GM18507 (cell line): Measurements from ENCODE around the gene KRT38.

Source experiments
- DNase-seq: peaks from one replicate; pipeline ENCODE4 v3.0.0; 2011; ENCODE audit warnings: low read depth; ENCODE audit not compliant: insufficient read length; ENCODE audit errors: extremely low spot score
- FAIRE-seq: peaks from 2 replicates; lab custom pipeline; 2011; peaks lifted over from hg19 to GRCh38; lab: Jason Lieb, UNC

The KRT38 gene

DNA sequence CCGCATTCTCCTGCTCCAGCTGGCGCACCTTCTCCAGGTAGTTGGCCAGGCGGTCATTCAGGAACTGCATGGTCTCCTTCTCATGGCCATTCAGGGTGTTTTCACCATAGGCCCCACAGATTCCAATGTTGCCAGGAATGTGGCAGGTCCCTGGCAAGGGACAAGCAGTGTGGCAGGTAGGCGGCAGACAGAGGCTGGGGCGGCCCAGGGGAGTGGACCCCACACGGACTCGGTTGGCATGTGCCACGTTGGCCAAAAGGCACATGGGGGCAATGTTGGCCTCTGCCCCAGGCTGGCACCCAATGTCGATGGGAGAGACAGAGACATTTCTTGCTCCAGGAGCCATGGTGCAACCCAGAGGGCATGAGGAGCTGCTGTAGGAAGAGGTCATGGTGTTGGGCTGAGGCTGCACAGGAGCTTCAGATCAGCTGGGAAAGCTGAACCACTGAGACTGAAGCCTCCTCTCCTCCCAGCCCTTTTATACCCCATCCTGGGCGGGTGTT lies at the start of gene KRT38:
KRT38 (minus strand) TSS at position 453 of the 503 bp plus-strand sequence; CDS start at position 391, 62 bp downstream.
- no peak for FAIRE-seq
- DNase-seq = no peak

DNA sequence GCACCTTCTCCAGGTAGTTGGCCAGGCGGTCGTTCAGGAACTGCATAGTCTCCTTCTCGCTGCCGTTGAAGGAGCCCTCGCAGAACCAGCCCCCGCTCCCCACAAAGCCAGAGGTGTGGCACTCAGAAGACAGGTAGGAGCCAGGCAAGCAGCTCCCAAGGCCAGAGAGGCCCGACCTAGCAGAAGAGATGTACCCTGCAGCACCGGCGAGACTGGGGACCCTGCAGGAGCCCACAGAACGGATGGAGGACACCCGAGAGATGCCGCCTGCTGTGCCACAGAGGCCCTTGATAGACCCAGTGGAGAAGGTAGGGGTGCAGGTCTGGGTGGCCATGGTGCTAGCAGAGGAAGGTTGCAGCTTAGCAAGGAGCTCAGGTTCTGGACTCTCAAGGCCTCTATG lies 48.7 kb upstream of the KRT38 start, which contains the start of gene KRT36:
KRT36 (minus strand) TSS at position 380 of the 400 bp plus-strand sequence; CDS start at position 334, 46 bp downstream.
- FAIRE-seq (no peak), DNase-seq (no peak)

DNA sequence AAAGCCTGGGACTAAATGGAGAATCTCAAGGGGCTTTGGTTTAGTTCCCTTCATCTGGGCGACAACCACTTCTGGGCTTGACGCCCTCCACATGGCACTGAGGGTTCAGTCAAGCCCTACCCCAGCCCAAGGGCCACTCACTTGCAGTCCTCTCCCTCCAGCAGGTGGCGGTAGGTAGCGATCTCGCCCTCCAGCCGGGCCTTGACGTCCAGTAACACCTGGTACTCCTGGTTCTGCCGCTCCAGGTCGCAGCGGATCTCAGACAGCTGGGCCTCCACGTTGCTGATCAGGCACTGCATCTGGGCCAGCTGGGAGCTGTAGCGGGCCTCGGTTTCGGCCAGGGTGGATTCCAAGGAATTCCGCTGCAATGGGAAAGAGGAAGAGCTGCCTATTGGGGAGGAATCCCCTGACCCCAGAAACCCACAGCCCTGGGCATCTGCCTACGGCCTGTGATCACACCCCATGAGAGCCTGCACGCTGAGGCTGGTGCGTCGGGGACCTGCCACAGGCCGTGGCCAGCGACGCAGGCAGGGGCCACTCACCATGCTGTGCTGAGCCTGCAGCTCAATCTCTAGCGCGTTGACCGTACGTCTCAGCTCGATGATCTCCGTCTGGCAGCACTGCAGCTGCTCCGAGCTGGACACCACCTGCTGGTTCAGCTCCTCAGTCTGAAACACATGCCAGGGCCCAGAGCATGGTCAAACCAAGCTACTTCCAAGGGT lies 46.2 kb upstream of the KRT38 start:
- DNase-seq = no peak
- peak; percentile 12 for FAIRE-seq

DNA sequence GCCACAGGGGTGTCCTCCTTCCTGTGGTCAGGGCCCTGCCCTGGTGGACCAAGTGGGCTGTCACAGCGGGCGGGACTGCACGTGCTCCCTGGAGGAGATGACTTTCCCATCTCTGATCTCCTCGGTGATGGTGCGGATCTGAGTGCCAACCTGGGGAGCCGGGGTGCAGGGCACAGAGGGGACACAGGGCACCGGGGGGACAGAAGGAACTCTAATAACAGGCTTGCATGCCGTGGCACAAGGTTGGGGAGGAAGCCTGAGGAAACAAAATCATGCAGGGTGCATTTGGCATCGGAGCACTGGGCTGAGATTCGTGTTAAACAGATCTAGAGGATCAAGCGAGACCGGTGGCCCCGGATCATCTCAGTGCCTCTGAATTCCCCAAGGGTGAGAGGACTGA lies 45.5 kb upstream of the KRT38 start:
- no peak for DNase-seq
- FAIRE-seq = no peak

DNA sequence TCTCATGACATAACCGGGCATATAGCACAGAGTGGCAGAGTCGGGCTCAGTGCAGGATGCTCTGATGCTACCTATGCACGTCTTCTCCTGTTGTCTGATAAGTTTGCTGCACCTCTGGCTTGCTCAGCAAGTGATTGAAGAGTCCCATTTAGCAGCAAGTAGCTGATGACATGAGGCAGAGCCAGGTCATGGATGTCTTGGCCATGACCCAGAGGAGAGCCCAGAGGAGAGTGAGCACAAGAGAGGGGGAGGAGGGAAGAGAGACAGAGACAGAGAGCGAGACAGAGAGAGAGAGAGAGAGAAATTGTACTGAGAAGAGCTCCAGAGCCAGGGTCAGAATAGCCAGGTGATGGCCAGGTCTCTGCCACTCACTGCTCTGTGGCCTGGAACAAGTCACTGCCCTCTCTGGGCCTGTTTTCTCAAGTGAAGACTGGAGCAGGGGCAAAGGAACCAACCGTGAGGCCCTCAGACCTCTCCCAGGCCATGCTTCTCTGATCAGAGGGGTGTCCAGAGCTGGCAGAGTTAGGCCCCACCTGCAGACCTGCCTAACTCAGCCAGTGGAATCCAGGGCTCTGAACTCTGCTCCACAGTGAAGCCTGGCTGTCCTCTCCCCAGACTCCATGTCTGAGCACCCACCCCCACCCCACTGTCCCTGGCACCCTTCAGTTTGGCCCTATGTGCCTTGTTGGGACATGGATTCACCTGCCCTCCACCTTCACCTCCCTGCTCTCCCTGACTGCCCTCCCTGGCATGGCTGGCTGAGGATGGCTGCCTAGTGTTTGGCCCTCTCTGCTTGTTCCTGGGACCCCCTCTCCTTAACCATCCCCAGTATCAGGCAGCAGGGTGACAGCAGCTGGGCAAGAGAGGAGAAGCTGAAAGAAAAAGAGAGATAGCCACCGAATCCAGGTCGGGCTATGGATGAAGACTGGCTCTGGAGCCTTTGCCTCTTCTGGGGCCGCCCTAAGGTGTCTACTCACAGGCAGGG lies 44.4 kb upstream of the KRT38 start:
- DNase-seq (no peak), FAIRE-seq (no peak)

DNA sequence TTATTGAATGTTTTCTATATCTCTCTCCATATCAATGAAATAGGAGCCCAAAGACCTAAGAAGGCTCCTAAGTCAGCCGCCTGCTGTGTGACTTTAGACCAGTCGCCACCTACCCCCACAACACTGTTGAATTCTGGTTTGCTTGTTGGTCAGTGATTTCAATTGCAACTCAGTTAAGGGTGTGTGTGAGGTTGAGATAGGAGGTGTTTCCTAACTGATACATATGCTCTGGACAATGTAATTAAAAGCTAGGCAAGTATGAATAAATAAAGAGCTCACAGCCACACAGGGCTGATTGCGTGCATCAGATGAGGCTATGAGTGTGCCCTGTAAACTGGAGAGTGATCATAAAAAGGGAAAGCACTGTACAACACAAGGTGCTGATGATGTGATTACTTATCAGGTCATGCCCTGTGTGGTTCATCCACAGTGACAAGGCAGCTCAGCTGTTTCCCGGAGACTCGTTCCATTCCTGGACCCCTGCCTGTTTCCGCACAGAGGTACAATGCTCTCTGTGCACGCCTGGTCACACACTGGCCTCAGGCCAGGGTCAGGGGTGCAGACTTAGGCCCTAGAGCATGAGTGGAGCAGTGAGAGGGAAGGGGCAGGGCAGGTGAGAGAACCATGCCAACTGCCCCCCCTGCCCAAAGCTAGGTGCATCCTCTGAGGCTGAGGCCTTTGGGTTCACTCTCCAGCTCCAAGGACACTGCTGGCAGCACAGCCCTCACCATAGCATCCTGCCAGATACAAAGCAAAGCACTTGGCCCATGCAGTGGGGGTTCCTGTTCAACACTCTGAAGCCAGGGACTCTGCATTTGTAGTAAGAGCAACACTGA lies 43.4 kb upstream of the KRT38 start:
- FAIRE-seq (no peak), DNase-seq (no peak)

DNA sequence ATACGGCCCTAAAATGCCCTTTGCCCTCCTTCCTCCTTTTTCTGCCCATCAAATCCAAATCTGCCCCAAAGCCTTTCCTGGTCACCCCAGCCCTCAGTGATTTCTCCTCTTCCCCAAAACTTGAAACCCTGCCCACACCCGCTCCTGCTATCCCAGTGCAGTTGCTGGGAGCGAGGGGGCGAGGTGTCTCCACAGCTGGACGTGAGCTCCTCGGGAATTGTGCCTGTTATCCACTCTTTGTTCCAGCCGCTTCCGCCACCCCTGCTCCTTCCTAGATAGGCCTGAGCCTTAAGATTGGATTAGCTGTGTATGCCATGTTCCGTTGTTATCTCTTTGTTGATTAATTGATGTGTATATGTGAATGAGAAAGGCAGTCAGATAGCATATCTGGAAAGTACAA lies 42.7 kb upstream of the KRT38 start:
- DNase-seq (no peak), FAIRE-seq (no peak)

DNA sequence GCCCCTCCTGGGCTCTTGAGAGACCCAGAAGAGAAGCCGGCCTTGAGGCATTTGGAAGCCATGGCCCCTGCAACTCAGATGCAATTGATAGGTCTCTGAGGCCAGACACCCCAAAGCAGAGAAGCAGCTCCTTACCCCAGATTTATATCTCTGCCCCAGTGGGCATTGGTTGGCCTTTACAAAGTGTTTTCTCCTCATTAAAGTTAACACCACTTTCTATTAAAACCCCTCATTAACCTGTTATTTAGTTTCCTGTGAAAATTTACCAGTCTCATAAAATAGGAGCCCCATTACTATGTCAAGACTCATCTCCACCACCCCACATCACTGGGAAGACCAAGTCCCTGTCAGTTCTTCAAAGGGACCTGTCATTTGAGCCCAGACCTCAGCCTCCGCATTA lies 40.3 kb upstream of the KRT38 start, which contains the start of gene KRT35:
KRT35 (minus strand) TSS at position 116 of the 400 bp plus-strand sequence; CDS start at position 62, 54 bp downstream.
- no peak for DNase-seq
- FAIRE-seq = no peak

DNA sequence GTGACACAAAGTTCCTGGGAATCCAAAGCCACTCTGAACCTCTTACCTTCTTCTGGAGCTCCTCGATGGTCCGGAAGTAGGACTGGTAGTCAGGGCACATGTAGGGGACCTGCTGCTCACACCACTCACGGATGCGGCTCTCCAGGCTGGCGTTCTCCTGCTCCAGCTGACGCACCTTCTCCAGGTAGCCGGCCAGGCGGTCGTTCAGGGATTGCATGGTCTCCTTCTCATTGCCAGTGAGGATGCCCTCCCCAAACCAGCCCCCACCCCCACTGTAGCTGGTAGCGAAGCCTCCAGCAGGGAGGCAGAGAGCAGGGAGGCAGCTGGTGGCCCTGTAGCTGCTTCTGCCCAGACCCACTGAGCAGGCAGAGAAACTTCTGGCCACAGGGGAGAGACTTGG lies 39.8 kb upstream of the KRT38 start:
- DNase-seq (no peak), FAIRE-seq (no peak)

DNA sequence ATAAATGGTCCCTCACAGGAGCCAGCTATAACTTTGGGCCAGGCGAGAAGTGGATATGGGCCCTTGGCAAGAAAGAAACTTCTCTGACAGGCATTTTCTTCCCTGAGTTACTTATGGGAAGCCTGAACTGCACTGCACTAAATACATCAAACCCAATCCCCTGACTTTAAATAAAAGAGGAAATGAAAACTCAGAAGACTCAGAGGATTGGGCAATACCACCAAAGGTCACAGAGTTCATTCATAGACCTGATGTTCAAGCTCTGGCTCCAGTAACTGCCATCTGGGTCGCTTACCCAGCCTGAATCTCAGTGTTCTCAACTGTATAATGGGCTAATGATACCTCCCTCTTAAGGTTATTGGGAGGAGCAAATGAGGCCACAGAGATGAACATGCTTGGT lies 39.4 kb upstream of the KRT38 start:
- DNase-seq (no peak), FAIRE-seq (no peak)

DNA sequence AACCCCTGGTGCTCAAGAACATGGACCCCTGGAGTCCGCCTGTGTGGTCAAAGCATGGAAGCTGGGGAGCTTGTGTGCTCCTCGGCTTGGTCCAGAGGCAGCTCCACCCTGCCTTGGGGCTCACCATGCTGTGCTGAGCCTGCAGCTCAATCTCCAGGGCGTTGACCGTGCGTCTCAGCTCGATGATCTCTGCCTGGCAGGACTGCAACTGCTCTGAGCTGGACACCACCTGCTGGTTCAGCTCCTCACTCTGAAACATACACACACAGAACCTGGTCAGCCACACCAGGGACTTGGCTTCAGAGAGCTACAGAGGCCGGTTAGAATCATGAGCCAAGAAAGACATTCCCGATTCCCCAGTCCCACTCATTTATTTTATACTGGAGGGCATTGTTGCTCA lies 37.5 kb upstream of the KRT38 start:
- no peak for FAIRE-seq
- DNase-seq = no peak

DNA sequence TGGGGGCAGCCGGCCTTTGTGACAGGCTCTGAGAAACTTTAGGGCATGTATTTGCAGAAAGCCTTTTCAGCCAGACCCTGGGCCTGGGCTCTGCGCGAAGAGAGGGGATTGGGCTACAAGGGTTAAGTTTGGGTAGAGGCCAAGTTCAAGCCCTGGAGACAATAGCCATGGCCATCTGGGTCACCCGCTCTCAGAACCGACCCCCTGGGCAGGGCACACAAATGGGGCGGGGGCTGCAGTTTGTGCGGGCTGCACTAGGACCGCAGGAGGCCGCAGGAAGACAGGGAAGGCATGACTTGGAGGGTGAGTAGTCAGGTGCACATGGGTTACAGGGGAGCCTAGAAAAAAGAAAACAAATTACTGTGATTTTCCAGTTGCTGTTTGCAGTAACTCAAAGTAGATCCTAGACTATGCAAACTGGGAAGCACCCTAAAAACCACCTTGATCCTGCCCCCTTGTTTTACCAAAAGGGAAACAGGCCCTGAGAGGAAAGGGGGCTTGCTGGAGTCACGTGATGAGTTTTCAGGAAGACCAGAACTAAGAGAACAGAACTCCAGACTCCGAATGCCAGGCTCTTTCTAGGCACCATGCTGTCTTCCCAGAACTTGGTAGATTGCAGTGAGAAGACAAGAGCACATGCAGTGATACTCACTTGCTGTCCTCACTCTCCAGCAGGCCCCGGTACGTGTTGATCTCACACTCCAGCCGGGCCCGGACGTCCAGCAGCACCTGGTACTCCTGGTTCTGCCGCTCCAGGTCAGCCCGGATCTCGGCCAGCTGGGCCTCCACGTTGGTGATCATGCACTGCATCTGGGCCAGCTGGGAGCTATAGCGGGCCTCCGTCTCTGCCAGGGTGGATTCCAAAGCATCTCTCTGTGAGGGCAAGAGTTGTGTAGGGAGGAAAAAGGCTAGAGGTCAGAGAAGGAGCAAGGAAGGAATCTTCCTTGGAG lies 36.4 kb upstream of the KRT38 start:
- DNase-seq = no peak
- FAIRE-seq = no peak

DNA sequence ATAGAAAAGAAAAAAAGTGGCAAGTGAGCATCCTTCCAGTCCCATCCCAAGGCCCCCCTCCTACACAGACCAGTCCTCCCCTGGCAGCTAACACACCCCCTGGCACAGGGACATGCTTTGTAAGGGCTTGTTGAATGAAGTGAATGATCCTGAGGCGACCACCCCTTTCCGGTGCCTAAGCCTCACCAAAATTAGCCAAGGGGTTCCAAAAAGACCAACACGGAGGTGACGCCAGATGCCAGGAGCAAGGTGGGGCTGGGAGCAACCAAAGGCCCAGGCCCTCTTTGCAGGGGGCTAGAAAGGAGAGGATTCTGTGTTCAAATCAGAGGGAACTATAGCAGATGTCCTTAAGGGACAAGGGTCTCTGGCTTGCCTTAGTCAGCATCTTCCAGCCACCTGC lies 34.6 kb upstream of the KRT38 start:
- no peak for FAIRE-seq

DNA sequence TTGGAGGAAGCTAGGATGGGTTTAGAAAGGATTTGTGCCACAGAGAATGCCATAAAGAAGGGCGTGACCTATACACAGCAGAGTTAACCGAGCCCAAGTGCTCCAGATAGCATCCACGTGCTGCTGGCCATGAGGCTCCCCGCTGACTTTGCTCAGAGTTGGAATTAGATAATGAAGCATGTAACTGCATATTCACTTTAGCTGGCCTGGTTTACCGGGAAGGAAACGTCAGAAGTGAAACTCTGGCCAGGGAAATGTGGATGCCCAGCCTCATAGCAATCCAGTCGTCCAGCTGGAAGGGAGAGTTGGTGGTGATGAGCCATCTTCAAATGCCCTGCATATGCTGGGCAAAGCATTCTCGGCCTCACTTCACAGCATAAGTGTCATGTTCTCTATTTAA lies 34.1 kb upstream of the KRT38 start:
- FAIRE-seq (no peak), DNase-seq (no peak)

More for the DNA sequence above, 34.6 kb upstream of the KRT38 start:
- DNase-seq = no peak

DNA sequence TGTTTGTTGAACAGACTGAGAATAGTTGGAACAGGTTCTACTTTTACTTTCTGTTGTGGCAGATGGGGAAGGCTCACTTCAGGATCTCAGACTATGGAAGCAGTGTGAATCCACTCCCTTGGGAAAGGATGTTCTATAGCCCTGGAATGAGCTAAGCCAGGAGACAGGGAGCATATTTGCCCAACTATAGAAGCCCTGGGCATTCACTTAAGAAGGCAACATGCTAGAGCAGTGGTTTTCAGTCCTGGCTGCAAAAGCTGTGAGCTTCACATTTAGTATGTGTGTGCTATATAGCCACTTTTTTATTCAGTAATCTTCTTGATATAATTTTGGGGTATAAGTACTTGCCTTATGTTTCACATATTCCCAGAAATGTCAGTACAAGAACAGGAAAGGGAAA lies 27.6 kb upstream of the KRT38 start:
- DNase-seq (no peak), FAIRE-seq (no peak)

DNA sequence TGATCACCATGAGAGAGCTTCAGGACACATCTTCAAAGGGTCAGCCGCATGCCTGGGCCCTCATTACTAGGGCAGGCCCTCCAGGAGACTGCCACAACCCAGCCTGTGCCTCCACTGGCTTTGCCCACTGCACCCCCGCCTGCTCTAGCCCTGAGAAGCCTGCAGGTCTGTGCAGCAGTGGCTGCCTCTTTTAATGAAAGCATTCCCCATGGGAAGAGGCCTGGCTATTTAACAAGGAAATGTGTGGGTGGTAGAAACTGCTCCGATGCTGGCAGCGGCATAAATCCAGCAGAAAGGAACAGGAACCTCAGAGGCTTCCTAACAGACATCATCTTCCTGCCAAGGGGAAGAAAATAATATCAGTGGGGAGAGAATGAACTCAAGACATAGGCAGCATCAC lies 26.8 kb upstream of the KRT38 start:
- DNase-seq (no peak), FAIRE-seq (no peak)

DNA sequence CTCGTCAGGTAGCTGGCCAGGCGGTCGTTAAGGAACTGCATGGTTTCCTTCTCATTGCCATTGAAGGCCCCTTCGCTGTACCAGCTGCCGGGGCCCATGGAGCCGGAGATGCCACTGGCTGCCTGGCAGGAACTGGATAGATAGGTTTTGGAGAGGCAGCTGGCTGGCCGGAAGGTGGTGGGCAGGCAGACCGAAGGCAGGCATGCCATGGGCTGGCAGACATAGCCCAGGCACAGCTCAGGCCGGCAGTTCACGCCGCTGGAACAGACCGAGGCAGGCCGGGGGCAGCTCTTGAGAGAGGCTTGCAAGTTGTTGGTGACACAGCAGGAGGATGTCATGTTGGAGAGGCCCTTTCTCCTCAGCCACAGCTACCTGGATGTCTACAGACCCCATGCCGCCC lies 26.2 kb upstream of the KRT38 start, which contains the start of gene KRT32:
KRT32 (minus strand) TSS at position 399 of the 400 bp plus-strand sequence; CDS start at position 338, 61 bp downstream.
- no peak for FAIRE-seq

DNA sequence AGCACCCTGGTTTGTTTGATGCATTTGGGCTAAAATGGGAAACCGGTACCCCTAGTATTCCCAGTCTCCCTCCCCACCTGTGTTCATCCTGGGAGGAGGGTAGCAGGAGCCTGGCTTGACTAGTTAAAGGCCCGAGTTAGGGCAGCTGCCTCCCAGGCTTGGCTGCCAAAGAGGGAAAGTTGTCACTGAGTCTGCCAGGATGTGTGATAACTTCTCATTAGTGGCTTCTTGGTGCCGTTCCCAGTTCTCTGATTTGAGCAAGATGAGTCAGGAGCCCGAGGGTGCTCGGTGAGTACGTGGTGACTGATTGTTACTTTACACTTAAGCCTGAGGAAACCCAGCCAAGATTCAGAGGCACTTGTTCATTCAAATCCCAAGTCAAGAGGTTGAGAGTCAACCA lies 23.9 kb upstream of the KRT38 start:
- FAIRE-seq (no peak), DNase-seq (no peak)

More for the DNA sequence above, 26.2 kb upstream of the KRT38 start, which contains the start of gene KRT32:
- no peak for DNase-seq
